HCT116 (cell line): ENCODE data around the gene PDE1C. TPM values are rescaled to one million over a fixed set of nuclear protein-coding genes. Genes with fewer than 3 reads are reported as not detected.

Source experiments
- ATAC-seq: fragments of 200-7000 bp; cut with Tn5 transposase; 2 replicates; pipeline ENCODE4 v1.9.1; 2020; ENCODE audit warnings: mild to moderate bottlenecking, moderate library complexity
- BruUV-seq: library from RNA; stranded (reverse); fragments of 400-500 nt; replicated peaks from 2 replicates; lab custom pipeline; 2021; lab: Mats Ljungman, UMichigan
- CTCF ChIA-PET: fragments of 300-600 bp; sonication (Branson Sonifier 250); formaldehyde crosslinking; loops from one replicate; lab custom pipeline; 2021; ENCODE audit warnings: antibody characterized with exemption; lab: Charles Lee
- POLR2A ChIA-PET: fragments of 300-600, 350-600 bp; sonication (Branson Sonifier 250); formaldehyde crosslinking; loops from one replicate; lab custom pipeline; 2021; ENCODE audit warnings: antibody characterized with exemption; lab: Charles Lee
- RAD21 ChIA-PET, 2 experiments: fragments of 300-600 bp; sonication (Branson Sonifier 250); formaldehyde crosslinking; loops; one replicate each; lab custom pipeline; 2023; ENCODE audit warnings: low total read pairs in 2 of 2; ENCODE audit not compliant: uncharacterized antibody in 2 of 2, unreplicated experiment in 2 of 2, low non-redundant PET in 1 of 2; lab: Charles Lee
- DNase-seq: peaks from one replicate; pipeline ENCODE4 v3.0.0-alpha.2; 2010; ENCODE audit warnings: low read depth, low spot score
- H2AFZ ChIP-seq: fragments of 200-600 bp; shearing (Covaris generic), sonication (generic); 2 replicates; pipeline ENCODE4 v1.6.1; 2017; ENCODE audit warnings: low read depth, mixed run types, mixed read lengths, antibody characterized with exemption, low read length; ENCODE audit not compliant: poor library complexity, severe bottlenecking
- H3K27ac ChIP-seq: 2 replicates; pipeline ENCODE4 v1.5.1; 2012; ENCODE audit warnings: low read depth, low read length
- H3K27me3 ChIP-seq: fragments of 200-600 bp; sonication (generic); 2 replicates; pipeline ENCODE4 v1.6.1; 2016; ENCODE audit warnings: mixed run types, low read length, mixed read lengths; ENCODE audit not compliant: insufficient read depth
- H3K36me3 ChIP-seq, 2 experiments: fragments of 200-500 bp in 1 of 2; fragments of 200-600 bp in 1 of 2; sonication (Bioruptor generic) in 1 of 2; sonication (generic) in 1 of 2; 2 replicates each; pipeline versions ENCODE4 v1.5.1 to v1.6.1; 2014 to 2016; ENCODE audit warnings: low read length in 2 of 2, inconsistent platforms in 1 of 2, mixed read lengths in 1 of 2, mixed run types in 1 of 2; ENCODE audit not compliant: insufficient read depth in 2 of 2, control insufficient read depth in 1 of 2
- H3K4me1 ChIP-seq, 2 experiments: fragments of 200-600 bp in 1 of 2; sonication (generic) in 1 of 2; 2 replicates each; pipeline versions ENCODE4 v1.5.1 to v1.6.1; 2012 to 2017; ENCODE audit warnings: low read length in 2 of 2, inconsistent platforms in 1 of 2, mild to moderate bottlenecking in 1 of 2, mixed read lengths in 1 of 2, mixed run types in 1 of 2, moderate library complexity in 1 of 2; ENCODE audit not compliant: insufficient read depth in 2 of 2, control insufficient read depth in 1 of 2
- H3K4me2 ChIP-seq: fragments of 200-600 bp; sonication (generic); 2 replicates; pipeline ENCODE4 v1.6.1; 2017; ENCODE audit warnings: mixed run types, low read length, mixed read lengths
- H3K4me3 ChIP-seq, 2 experiments: fragments of 200-600 bp in 1 of 2; sonication (generic) in 1 of 2; replicated peaks in 1 of 2; 2 replicates each; pipeline ENCODE4 v1.5.1; 2011 to 2016; ENCODE audit warnings: low read length in 2 of 2, control low read depth in 1 of 2, low read depth in 1 of 2, mild to moderate bottlenecking in 1 of 2, mixed read lengths in 1 of 2, mixed run types in 1 of 2
- H3K79me2 ChIP-seq: fragments of 200-600 bp; sonication (generic); 2 replicates; pipeline ENCODE4 v1.6.1; 2017; ENCODE audit warnings: mild to moderate bottlenecking, mixed run types, low read length, moderate library complexity, mixed read lengths; ENCODE audit not compliant: insufficient read depth
- H3K9ac ChIP-seq: fragments of 200-600 bp; sonication (generic); 2 replicates; pipeline ENCODE4 v1.6.1; 2016; ENCODE audit warnings: low read length, mixed read lengths
- H3K9me2 ChIP-seq: fragments of 200-600 bp; sonication (generic), shearing (Covaris generic); 2 replicates; pipeline ENCODE4 v1.6.1; 2017; ENCODE audit warnings: mixed run types, mild to moderate bottlenecking, moderate library complexity; ENCODE audit not compliant: insufficient read depth
- H3K9me3 ChIP-seq, 2 experiments: fragments of 200-500 bp in 1 of 2; fragments of 200-600 bp in 1 of 2; sonication (Bioruptor generic) in 1 of 2; sonication (generic) in 1 of 2; 2 replicates each; pipeline ENCODE4 v1.6.1; 2014 to 2017; ENCODE audit warnings: low read length in 2 of 2, mixed read lengths in 2 of 2, inconsistent platforms in 1 of 2, low read depth in 1 of 2, mild to moderate bottlenecking in 1 of 2, mixed run types in 1 of 2, moderate library complexity in 1 of 2; ENCODE audit not compliant: control insufficient read depth in 1 of 2, insufficient read depth in 1 of 2
- H4K20me1 ChIP-seq: fragments of 200-600 bp; sonication (generic), shearing (Covaris generic); 2 replicates; pipeline ENCODE4 v1.6.1; 2017; ENCODE audit warnings: mixed run types, mild to moderate bottlenecking, moderate library complexity; ENCODE audit not compliant: insufficient read depth
- CEBPB ChIP-seq: IDR thresholded peaks from 2 replicates; pipeline ENCODE4 v1.6.1; 2012; ENCODE audit warnings: low read depth
- CTCF ChIP-seq, 3 experiments: fragments of 200-600 bp in 1 of 3; sonication (generic) in 1 of 3; IDR thresholded peaks in 2 of 3; conservative IDR thresholded peaks in 1 of 3; 2 replicates each; pipeline ENCODE4 v1.5.1; 2012 to 2017; ENCODE audit warnings: low read depth in 2 of 3, low read length in 2 of 3, antibody characterized with exemption in 1 of 3, borderline replicate concordance in 1 of 3, control low read depth in 1 of 3, mild to moderate bottlenecking in 1 of 3, mixed read lengths in 1 of 3, mixed run types in 1 of 3, moderate library complexity in 1 of 3; ENCODE audit not compliant: insufficient read depth in 1 of 3
- ELF1 ChIP-seq: IDR thresholded peaks from 2 replicates; pipeline ENCODE4 v1.6.1; 2012; ENCODE audit warnings: low read depth, borderline replicate concordance
- EZH2 ChIP-seq: fragments of 200-600 bp; sonication (generic); IDR thresholded peaks from 2 replicates; pipeline ENCODE4 v1.6.1; 2017; ENCODE audit warnings: antibody characterized with exemption, mixed run types
- JUND ChIP-seq: IDR thresholded peaks from 2 replicates; pipeline ENCODE4 v1.6.1; 2012
- MAX ChIP-seq: IDR thresholded peaks from 2 replicates; pipeline ENCODE4 v1.6.1; 2012
- POLR2A ChIP-seq: IDR thresholded peaks from 2 replicates; pipeline ENCODE4 v1.7.0; 2011; ENCODE audit warnings: borderline replicate concordance; ENCODE audit not compliant: insufficient read depth, insufficient read length; ENCODE audit errors: extremely low read depth
- POLR2AphosphoS5 ChIP-seq: IDR thresholded peaks from 2 replicates; pipeline ENCODE4 v1.6.1; 2011; ENCODE audit warnings: mild to moderate bottlenecking, low read depth, low read length, moderate library complexity
- RAD21 ChIP-seq: IDR thresholded peaks from 2 replicates; pipeline ENCODE4 v1.6.1; 2012; ENCODE audit warnings: low read depth, mild to moderate bottlenecking
- REST ChIP-seq: IDR thresholded peaks from 2 replicates; pipeline ENCODE4 v1.6.1; 2012; ENCODE audit warnings: low read depth
- SIN3A ChIP-seq: IDR thresholded peaks from 2 replicates; pipeline ENCODE4 v1.6.1; 2012; ENCODE audit warnings: low read depth
- SP1 ChIP-seq: IDR thresholded peaks from 2 replicates; pipeline ENCODE4 v1.6.1; 2012; ENCODE audit warnings: low read depth
- SRF ChIP-seq: IDR thresholded peaks from 2 replicates; pipeline ENCODE4 v1.6.1; 2012; ENCODE audit warnings: low read depth
- TCF7L2 ChIP-seq: IDR thresholded peaks from 2 replicates; pipeline ENCODE4 v1.7.0; 2011; ENCODE audit warnings: borderline replicate concordance, inconsistent platforms; ENCODE audit not compliant: insufficient read depth, insufficient read length; ENCODE audit errors: extremely low read depth
- YY1 ChIP-seq: IDR thresholded peaks from 2 replicates; pipeline ENCODE4 v1.6.1; 2011; ENCODE audit warnings: low read length, low read depth, moderate library complexity, mild to moderate bottlenecking; ENCODE audit not compliant: insufficient replicate concordance; ENCODE audit errors: extremely low read depth
- ZBTB33 ChIP-seq: IDR thresholded peaks from 2 replicates; pipeline ENCODE4 v1.6.1; 2011; ENCODE audit warnings: mild to moderate bottlenecking, low read length, moderate library complexity; ENCODE audit not compliant: insufficient replicate concordance; ENCODE audit errors: extremely low read depth
- intact Hi-C: fragments of 100-400 bp; cut with micrococcal nuclease; formaldehyde crosslinking; loops from 2 replicates; pipeline ENCODE4 v1.10.0; 2022
- total RNA-seq: library from RNA; stranded (reverse); gene quantifications from one replicate; pipeline ENCODE4 v1.2.1, GENCODE V29; 2021; ENCODE audit not compliant: unreplicated experiment

The PDE1C gene
- total RNA-seq, 1 experiment from 2014 or later, result 0.17 TPM

- no peaks in the 10 kb centered on the region for H3K36me3 ChIP-seq
- CTCF ChIA-PET, result no interaction called here
- intact Hi-C loops, result no loop called here
- H3K27ac ChIP-seq, result no peak overlapping the region
- BruUV-seq, result no TSS peak
- POLR2A ChIA-PET, result no interaction called here
- no peak for TF ChIP-seq ELF1
- TF ChIP-seq JUND, result no peak
- no peak for TF ChIP-seq POLR2A
- no peak for TF ChIP-seq REST
- TF ChIP-seq SP1, result no peak
- no peak for TF ChIP-seq TCF7L2
- TF ChIP-seq SIN3A, result no peak
- no peak for TF ChIP-seq ZBTB33
- TF ChIP-seq MAX, result no peak
- TF ChIP-seq CTCF (IDR thresholded peaks at IDR 0.05 in 2 of 3, conservative IDR thresholded peaks at IDR 0.05 in 1 of 3; ENCODE audit: borderline replicate concordance in 1 of 3, insufficient read depth in 1 of 3, low read depth in 2 of 3, low read length in 2 of 3), result no peak
- no peak for TF ChIP-seq SRF
- TF ChIP-seq CEBPB, result no peak
- no peak for TF ChIP-seq POLR2AphosphoS5
- no peak for TF ChIP-seq YY1
- no peak for TF ChIP-seq RAD21
- TF ChIP-seq EZH2, result no peak
- TF ChIP-seq, all 23 proteins: peak for 0
- no peak overlapping the region for H3K4me3 ChIP-seq
- H2AFZ ChIP-seq, result no peak overlapping the region
- no peak for ATAC-seq
- RAD21 ChIA-PET, result no interaction called here
- H3K4me1 ChIP-seq, result no peaks in the 10 kb centered on the region
- H3K4me2 ChIP-seq, result no peak overlapping the region
- H3K9me2 ChIP-seq, result no peaks in the 10 kb centered on the region
- H3K79me2 ChIP-seq, result no peaks in the 10 kb centered on the region
- no peaks in the 10 kb centered on the region for H4K20me1 ChIP-seq
- H3K9ac ChIP-seq, result no peak overlapping the region
- peaks cover 2% of the 10 kb centered on the region; the same call in 1 of the 2 replicates for H3K27me3 ChIP-seq
- no peak for DNase-seq
- no peaks in the 10 kb centered on the region for H3K9me3 ChIP-seq
Observed at GRCh38 chr7:31975546-31975945, 94.7 kb downstream of the PDE1C start.
